HG02884 (cell line): ENCODE data around the gene TPRG1L.
"Not testable (repeated sequence)": the region's sequence is repeated elsewhere in the genome, so short reads cannot be mapped to it uniquely, and the experiment has no call there.

Source experiments
- ATAC-seq: cut with Tn5 transposase; IDR thresholded peaks from one replicate; pipeline ENCODE4 v1.9.1; 2021; ENCODE audit warnings: mild to moderate bottlenecking, moderate library complexity; ENCODE audit not compliant: unreplicated experiment

TPRG1L gene

DNA sequence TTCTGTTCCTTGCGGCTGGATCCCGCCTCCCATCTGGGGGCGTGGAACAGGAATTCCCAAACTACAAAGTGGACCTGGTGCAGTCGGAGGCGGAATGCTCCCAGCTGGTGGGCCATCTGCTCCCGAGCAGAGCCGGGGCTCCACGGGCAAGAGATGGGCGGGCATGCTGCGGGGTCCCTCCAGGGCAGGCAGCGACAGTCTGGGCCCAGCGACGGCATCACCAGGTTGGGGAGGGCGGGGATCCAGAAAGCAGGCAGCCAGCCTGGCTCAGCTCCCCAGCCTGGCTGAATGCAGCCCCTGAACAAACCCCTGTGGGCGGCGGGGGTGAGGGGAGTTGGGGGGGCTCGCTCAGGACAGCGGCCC, 17.1 kb upstream of the TPRG1L start:
- no peak for ATAC-seq

DNA sequence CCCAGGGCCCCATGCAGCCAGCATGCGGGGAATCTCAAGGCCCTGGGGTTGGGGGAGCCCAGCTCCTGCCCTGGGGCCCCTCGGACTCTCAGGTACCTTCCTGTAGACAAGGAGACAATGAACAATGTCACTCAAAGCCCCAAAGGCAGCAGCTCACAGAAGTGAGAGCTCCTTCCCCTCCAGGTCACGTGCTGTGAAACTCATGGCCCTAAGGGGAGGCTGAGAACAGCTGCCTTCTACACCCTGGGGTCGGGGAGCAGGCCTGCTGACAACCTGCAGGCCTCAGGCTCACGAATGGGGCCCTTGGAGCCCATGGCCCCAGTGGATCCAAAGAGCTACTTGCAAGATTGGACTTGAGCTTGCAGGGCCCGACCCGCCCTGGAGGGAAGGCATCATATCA, 16.7 kb upstream of the TPRG1L start:
- ATAC-seq, result no peak

DNA sequence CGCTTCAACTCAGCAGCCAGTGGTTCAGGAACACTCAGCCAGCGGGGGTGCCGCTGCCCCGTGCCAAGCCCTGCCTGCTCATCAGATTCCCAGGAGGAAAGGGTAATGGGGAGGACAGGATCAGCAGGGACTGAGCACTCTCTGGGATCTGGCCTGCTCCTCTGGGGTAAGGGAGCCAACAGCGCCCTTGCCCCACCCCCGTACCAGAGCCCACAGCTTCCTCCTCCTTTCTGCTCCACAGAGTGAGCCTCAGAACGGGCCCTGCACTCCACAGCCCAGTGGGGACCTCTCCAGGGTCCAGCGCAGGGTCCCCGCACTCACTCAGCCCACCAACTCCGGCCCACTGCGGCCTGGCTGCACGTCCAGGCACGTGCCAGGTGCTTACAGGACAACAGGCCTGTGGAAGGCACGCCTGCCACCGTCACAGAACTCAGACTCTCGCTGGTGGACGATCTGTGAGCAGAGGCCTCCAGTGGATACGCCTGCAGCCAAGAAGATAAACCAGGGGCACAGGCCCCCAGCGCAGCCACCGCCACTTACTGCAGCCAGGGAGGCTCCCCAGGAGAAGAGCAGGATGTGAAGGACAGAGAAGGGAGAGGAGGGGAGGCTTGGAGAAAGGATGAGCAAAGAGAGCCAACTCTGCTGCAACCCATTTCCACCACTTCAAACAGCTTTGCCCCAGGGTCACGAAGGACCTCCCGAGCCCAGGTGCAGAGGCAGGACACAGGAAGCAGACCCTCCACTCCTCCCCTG, 15.6 kb upstream of the TPRG1L start:
- no peak for ATAC-seq

DNA sequence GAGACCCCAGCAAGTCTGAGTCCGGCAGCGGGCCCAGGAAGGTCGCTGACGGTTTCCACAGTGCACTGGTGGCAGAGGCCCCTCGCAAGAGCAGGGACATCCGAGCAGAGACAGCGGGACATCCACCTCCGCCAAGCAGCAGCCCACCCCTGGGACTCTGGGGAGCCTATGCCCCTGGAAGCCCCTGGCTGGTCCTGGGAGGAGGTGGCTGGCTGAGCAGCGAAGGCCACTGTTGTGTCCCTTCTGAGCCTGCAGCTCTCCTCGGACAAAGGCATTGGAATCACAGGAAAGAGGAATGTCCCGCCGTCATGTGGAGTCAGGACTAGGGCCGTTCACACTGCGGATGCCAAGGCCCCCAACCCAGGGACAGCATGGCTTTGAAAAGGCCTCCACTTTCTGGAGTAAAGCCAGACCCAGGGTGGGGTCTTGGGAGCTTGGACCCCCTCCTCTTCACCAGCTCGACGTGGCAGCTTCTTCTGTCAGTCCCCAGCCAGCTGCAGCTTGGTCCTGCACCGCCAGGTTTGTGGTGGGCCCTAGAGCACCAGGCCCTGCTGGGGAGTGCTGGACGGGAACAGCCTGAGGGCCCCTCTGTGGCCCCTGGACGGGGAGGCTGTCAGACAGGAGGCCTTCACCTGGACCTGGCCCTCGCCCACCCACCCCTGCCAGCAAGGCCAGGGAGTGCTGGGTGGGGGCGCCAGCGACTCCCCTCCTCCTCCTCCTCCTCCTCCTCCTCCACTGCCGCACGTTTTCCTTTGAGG, 14.9 kb upstream of the TPRG1L start:
- no peak for ATAC-seq

- ATAC-seq, result no peak
Observed at GRCh38 chr1:3610527-3611169, 14.2 kb upstream of the TPRG1L start.

DNA sequence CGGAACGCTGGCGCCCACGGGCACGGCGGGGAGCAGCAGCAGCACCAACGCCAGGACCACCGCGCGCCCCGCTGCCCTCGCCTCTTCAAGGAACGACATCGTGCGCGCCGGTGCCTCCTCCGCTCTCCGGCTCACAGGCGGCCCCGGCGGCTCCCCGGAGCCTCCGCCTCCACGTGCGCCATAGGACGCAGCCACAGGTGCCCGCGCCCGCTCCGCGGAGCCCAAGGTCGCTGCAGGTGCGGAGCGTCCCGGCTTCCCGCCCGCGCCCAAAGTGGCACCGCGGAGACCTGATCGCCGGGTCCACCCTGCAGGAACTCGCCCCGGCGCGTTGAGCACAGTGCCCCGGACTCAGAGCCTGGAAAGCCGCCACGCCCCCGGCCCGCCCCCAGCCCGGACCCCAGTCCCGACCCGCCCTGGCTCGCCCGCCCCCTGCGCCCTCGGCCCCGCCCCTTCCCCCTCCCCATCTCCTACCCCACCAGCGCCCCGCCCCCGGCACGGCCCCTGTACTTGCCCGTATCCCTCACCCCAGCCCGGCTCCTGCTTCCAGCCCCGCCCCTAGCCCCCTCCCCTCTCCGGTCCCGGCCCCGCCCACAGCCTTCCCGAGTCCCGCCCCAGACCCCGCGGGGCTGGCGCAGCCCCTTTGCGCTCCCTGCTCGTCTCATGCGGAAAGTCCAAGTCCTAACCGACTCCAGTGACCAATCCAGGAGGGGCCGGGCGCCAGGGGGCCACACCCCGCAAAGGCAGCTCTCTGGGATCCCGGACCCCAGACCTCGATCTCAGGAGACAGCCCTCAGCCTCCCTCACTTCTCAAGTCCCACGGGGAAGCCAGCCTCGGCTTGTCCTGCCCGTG, 13.4 kb upstream of the TPRG1L start, which contains the start of gene MEGF6:
MEGF6 (minus strand) TSS at position 339 of the 850 bp plus-strand sequence; CDS start at position 99, 240 bp downstream.
- ATAC-seq, result no peak

DNA sequence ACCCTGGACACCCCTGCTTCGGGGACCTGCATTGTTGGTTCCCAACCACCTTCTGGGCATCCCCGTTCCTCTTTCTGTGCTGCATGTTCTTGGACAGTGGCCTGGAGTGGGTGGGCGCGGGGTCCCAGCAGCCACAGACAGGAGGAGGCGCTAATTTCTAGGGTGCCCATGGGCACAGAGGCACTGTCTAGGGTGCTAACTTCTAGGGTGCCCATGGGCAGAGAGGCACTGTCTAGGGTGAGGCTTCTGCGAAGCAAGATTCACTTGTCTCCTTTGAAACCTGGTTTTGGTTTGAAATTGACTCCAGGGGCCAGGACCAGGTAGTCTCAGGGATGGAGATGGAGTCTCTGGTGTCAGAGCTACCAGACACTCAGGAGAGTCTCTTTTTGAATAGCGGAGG, 12.7 kb upstream of the TPRG1L start:
- ATAC-seq, result no peak

- ATAC-seq, result no peak
Observed at GRCh38 chr1:3614755-3615742, 9.8 kb upstream of the TPRG1L start.

- ATAC-seq, result no peak
Observed at GRCh38 chr1:3616861-3617260, 8.0 kb upstream of the TPRG1L start.

- ATAC-seq, result no peak
Observed at GRCh38 chr1:3617806-3618345, 6.9 kb upstream of the TPRG1L start.

DNA sequence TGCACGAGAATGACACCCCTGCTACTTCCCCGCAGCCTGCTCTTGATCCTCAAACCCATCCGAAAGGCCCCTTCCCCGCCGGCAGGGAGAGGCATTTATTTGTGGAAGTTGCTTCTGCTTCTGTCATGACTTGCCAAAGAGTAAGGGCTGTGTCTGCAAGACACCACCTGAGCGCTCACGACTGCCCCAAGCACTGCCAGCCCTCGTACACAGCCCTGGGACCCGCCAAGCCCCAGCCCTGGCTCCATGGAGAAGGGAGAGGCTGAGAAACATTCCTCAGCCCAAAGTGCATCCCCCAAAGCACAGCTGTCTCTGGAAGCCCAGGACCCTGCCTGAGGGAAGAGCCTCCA, 6.3 kb upstream of the TPRG1L start:
- ATAC-seq, result no peak

- no peak for ATAC-seq
Observed at GRCh38 chr1:3618881-3619671, 5.7 kb upstream of the TPRG1L start.

- ATAC-seq, result no peak
Observed at GRCh38 chr1:3620708-3621107, 4.1 kb upstream of the TPRG1L start.

DNA sequence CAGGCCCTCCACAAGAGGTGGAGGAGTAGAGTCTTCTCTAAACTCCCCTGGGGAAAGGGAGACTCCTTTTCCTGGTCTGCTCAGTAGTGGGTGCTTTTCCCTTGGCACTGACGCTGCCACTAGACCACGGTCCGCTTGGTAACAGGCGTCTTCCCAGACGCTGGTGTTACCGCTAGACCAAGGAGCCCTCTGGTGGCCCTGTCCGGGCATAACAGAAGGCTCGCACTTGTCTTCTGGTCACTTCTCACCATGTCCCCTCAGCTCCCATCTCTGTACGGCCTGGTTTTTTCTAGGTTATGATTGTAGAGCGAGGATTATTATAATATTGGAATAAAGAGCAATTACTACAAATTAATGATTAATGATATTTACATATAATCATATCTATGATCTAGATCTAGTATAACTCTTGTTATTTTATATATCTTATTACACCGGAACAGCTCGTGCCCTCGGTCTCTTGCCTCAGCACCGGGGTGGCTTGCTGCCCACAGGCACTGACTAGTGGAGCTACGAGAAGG, 3.6 kb upstream of the TPRG1L start:
- ATAC-seq, result not testable (repeated sequence)

DNA sequence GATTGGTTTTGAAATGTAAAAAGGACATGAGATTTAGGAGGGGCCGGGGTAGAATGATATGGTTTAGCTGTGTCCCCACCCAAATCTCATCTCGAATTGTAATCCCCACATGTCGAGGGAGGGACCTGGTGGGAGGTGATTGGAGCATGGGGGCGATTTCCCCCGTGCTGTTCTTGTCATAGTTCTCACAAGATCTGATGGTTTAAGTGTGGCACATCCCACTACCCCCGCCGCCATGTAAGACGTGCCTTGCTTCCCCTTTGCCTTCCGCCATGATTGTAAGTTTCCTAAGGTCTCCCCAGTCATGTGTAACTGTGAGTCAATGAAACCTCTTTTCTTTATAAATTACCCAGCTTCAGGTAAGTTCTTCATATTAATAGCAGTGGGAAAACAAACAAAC, 2.7 kb upstream of the TPRG1L start:
- ATAC-seq, result not testable (repeated sequence)

DNA sequence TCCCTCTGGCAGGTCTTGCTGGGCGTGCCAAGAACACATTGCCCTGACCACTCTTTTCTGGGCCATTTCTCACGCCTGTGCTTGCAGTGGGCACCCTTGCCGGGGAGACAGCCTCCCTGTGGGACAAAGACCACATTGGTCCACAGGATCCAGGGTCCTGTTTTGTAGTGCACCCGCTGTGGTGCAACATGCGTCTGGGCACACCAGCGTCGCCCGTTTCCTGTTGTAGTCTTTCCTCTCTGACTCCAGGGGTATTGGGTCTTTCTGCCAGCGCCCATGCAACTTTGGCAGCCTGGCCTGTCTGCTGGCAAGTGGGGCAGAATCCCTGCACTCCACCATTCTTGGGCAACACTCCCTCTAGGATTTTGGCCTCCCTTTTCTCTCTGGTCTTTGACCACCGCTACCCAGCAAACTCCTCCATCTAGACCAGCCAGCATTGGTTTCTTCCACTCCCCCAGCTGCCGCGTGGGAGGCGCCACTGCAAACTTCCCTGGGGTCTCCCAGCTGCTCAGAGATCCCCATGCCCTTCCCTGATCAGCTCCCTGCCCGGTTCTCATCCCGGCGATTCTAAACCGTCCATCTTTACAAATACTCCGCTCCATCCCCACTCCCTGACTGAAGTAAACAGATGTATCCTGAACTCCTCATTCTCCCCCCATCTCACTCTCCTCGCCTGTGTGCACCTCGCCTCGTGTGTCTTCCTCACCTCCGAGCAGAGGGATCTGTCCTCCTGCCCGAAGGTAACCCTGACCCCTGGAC, 1.2 kb upstream of the TPRG1L start:
- no peak for ATAC-seq

DNA sequence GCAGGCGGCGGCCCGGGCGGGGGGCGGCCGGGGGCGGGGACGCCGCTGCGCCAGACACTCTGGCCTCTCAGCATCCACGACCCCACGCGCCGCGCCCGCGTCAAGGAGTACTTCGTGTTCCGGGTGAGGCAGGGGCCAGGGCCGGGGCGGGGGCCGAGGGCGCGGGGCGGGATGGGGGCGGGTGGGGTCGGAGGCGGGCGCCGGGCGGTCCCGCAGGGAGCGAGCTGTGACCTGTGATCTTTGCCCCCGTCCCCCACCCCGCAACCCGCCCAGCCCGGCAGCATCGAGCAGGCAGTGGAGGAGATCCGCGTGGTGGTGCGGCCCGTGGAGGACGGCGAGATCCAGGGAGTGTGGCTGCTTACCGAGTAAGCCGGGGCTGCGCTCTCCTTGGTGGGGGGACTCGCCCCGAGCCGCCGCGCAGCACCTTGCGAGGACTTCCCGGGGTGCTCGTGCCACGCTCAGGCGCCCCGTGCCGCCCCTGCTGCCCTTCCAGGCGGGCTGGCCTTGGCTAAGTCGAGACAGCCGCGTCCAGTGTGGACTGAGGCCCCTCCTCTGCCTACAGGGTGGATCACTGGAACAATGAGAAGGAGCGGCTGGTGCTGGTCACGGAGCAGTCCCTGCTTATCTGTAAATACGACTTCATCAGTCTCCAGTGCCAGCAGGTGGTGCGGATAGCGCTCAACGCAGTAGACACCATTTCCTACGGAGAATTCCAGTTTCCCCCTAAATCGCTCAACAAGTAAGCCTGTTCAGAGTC, 514 bp downstream of the TPRG1L start:
- no peak for ATAC-seq
